ENCODE measurements around the gene XRCC6. TPM values are rescaled to one million over a fixed set of nuclear protein-coding genes. Genes with fewer than 3 reads are reported as not detected.

The XRCC6 gene
- total and polyA plus RNA-seq, 2 of the 4 experiments (the other 2 are of a cell fraction), result 202 to 401 TPM

DNA sequence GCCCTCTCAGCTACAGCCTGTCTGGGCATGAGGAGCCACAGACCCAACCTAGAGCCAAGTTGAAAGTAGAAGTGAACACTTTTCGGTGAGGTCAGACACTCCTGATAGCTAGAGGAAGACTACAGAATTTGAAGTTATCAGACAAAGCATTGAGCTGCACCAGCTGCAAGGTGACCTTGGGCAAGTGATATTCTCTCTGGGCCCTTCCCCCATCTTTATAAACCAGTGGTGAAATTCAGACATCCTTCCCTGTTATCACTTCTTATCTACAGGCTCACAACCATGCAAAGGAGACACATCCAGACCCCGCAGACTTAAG, 23.5 kb upstream of the XRCC6 start:
- no TSS peak for BruUV-seq (replicated peaks)
- intact Hi-C loops (cut with micrococcal nuclease) (loop anchor here (1.0 kb wide), 1 partner anchor 64 kb away; no protein-coding TSS in a partner anchor), in situ Hi-C loops (cut with MboI; ENCODE audit: low sequenced_read_pairs) (no loop called here), dilution Hi-C loops (cut with HindIII; ENCODE audit: low sequenced_read_pairs, unreplicated experiment) (no loop called here)
- DNase-seq (no peak), ATAC-seq (ENCODE audit: low read depth) (no peak; the same call in 1 of the 2 replicates)
- H3K9me1 ChIP-seq (ENCODE audit: insufficient read depth, low read length), result no peaks in the 10 kb centered on the region; the same call in 1 of the 2 replicates
- H3K23ac ChIP-seq (ENCODE audit: low read depth, low read length), result no peak overlapping the region
- peak overlapping the region; percentile 41; the same call in 1 of the 3 replicates for H2BK15ac ChIP-seq (ENCODE audit: low read depth, low read length)
- peaks cover 14% of the 10 kb centered on the region for H3K4me1 ChIP-seq (ENCODE audit: control insufficient read depth, insufficient read depth, low read length)
- H3K27ac ChIP-seq (ENCODE audit: insufficient read depth, low read length), result no peak overlapping the region
- H4K91ac ChIP-seq (ENCODE audit: insufficient read depth, low read depth, low read length), result no peak overlapping the region
- peaks cover 0 to 26% of the 10 kb centered on the region in 2 experiments; a peak in 2 of 4 replicates for H3K79me1 ChIP-seq (ENCODE audit: low read depth in 1 of 2, low read length in 2 of 2)
- H3K18ac ChIP-seq (ENCODE audit: low read depth, low read length), result no peak overlapping the region
- POLR2A ChIA-PET (ENCODE audit: unreplicated experiment), result interaction anchor here (0.5 kb wide), 1 partner anchor 481 kb away, joined by 3 read pairs; no protein-coding TSS in a partner anchor
- CTCF ChIA-PET, result interaction anchor here (0.8 to 1.8 kb wide), 3 partner anchors 8 to 54 kb away, joined by 3 to 7 read pairs (median 5); partner anchors contain the start of gene PMM1
- no peak overlapping the region for H3K4me3 ChIP-seq (ENCODE audit: insufficient read depth, low read depth, low read length)
- H3K27me3 ChIP-seq (ENCODE audit: control insufficient read depth, insufficient read depth, low read length), result no peaks in the 10 kb centered on the region
- H4K8ac ChIP-seq (ENCODE audit: low read depth in 2 of 2, low read length in 2 of 2), result peak overlapping the region in 1 of 2 experiments; percentile 75; a peak in 1 of 4 replicates
- H2AK5ac ChIP-seq (ENCODE audit: low read depth, low read length), result peak overlapping the region; percentile 91
- H2AK9ac ChIP-seq (replicated peaks; ENCODE audit: low read depth, low read length, poor library complexity), result peak overlapping the region; percentile 55
- TF ChIP-seq RFX5 (IDR thresholded peaks at IDR 0.05; ENCODE audit: low read depth, low read length) (no peak), CEBPB (IDR thresholded peaks at IDR 0.05; ENCODE audit: low read depth, low read length) (no peak), MAFK (IDR thresholded peaks at IDR 0.05; ENCODE audit: low read depth, low read length) (no peak), CHD1 (IDR thresholded peaks at IDR 0.05; ENCODE audit: low read depth, low read length) (no peak), POLR2A (IDR thresholded peaks at IDR 0.05; ENCODE audit: low read depth, low read length) (no peak), NFE2L2 (IDR thresholded peaks at IDR 0.05; ENCODE audit: low read depth, low read length) (no peak)
- no peak overlapping the region for H4K5ac ChIP-seq (ENCODE audit: low read depth, low read length)
- H2BK5ac ChIP-seq (ENCODE audit: low read depth, low read length, poor library complexity, severe bottlenecking), result peak overlapping the region; percentile 71
- H3K9ac ChIP-seq (ENCODE audit: low read depth, low read length), result no peak overlapping the region
- no peak overlapping the region for H3K4me2 ChIP-seq (ENCODE audit: low read depth, low read length)
- H3K9me3 ChIP-seq (ENCODE audit: control insufficient read depth, insufficient read depth, low read length), result no peaks in the 10 kb centered on the region
- H4K20me1 ChIP-seq (ENCODE audit: insufficient read depth, low read length), result peaks cover 11% of the 10 kb centered on the region
- H3K56ac ChIP-seq (ENCODE audit: extremely low read depth, insufficient read depth, low read length), result no peak overlapping the region
- H3K36me3 ChIP-seq (ENCODE audit: control insufficient read depth, insufficient read depth, low read length), result peaks cover 19% of the 10 kb centered on the region
- H3K4ac ChIP-seq (ENCODE audit: low read depth, low read length), result peak overlapping the region; percentile 62; the same call in 1 of the 2 replicates
- H2BK20ac ChIP-seq (ENCODE audit: low read depth, low read length), result no peak overlapping the region
- H3K14ac ChIP-seq (replicated peaks; ENCODE audit: low read depth, low read length), result no peak overlapping the region
- no CpG with 5 or more reads among the region's 2 CpGs for WGBS, 2 experiments (ENCODE audit: extremely low coverage in 2 of 2, insufficient read length in 1 of 2)
- peak overlapping the region; percentile 51 for H2BK120ac ChIP-seq (ENCODE audit: low read depth, low read length)
- no peak overlapping the region for H2AFZ ChIP-seq (replicated peaks; ENCODE audit: low read length, poor library complexity)
